GM19328 (cell line): ENCODE measurements around the gene NQO2.

ENCODE experiments used
- ATAC-seq: cut with Tn5 transposase; IDR thresholded peaks from one replicate; pipeline ENCODE4 v1.9.1; 2021; ENCODE audit warnings: mild to moderate bottlenecking, moderate library complexity; ENCODE audit not compliant: unreplicated experiment

NQO2 gene

GRCh38 chr6:3068329-3069214, 68.9 kb downstream of the NQO2 start, which contains the start of gene RIPK1:
Gene RIPK1, plus strand, starts transcription at chr6:3068494. Its CDS starts 8,330 bp downstream, at chr6:3076824.
- peak; percentile 70 for ATAC-seq
